SK-N-DZ (cell line): ENCODE measurements around the gene IFI27L2. TPM values are rescaled to one million over a fixed set of nuclear protein-coding genes. Genes with fewer than 3 reads are reported as not detected.
"Not testable (repeated sequence)": the region's sequence is repeated elsewhere in the genome, so short reads cannot be mapped to it uniquely, and the experiment has no call there.

Experiments used
- DNase-seq: peaks from one replicate; pipeline ENCODE4 v3.0.0-alpha.2; 2015; ENCODE audit warnings: low spot score
- polyA plus RNA-seq, 2 experiments: library from polyadenylated mRNA; depleted of rRNA; stranded (reverse); fragments of >200 nt; gene quantifications; 2 replicates each; pipeline ENCODE4 v1.2.3, GENCODE V29; 2014

The IFI27L2 gene, protein sequence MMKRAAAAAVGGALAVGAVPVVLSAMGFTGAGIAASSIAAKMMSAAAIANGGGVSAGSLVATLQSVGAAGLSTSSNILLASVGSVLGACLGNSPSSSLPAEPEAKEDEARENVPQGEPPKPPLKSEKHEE
- polyA plus RNA-seq (2014; cell fraction: cytosol; rRNA removed) = 11.7 and 29.6 TPM in 2 replicates
- 11.0 and 13.2 TPM in 2 replicates for polyA plus RNA-seq (2014; cell fraction: nucleus; rRNA removed)

DNA sequence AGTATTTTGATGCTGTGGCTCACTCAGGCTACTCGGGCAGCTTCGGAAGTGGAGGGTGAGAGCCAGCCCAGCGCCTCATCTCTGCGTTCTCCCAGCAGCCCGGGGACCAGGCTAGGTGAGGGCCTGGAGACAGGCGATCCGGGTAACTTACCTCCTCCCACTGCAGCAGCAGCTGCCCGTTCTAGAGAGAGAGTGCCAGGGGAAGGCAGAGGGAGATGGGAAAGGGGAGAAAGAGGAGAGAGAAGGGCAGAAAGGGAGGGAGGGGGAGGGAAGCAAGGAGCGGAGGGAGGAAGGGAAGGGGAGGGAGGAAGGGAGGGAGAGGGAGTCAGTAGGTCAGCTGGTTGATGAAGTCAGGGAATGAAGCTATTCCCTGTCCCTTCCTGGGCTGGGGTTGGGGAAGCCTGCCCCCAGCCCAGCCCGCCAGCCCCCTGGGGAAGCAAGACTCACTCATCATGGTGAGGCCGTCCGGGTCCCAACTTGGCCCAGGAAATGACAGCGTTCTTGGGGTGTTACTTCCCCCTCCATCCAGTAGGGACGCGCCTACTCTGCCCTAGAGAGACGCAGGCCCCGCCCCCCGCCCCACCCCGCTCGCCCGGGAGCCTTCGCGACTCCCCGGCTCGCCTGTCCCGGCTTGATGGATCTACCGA lies at the start of gene IFI27L2:
Gene IFI27L2, minus strand, starts transcription at position 494 of the 647 bp plus-strand sequence. Its CDS starts 40 bp downstream, at position 454.
- peak; percentile 69 for DNase-seq

GRCh38 chr14:94177806-94178205 lies 48.4 kb upstream of the IFI27L2 start:
- DNase-seq = no peak

DNA sequence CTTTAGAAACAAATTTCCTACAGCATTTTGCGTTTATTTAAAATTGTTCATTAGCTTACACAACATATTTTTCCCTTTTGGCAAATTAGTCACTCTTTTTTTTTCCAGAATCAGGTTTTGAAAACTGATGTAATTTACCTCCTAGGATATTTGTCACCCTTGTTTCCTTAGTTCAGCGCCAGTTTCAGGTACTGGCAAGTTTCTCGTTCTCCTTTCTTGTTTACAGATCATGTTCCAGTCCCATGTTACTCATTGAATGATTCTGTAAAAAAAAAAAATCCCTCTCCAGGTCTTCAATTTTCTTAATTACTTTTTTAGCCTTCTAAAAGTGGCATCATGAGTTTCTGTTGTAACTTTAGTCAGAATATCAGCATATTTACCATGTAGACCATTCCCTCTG lies 47.4 kb upstream of the IFI27L2 start:
- no peak for DNase-seq

- no peak for DNase-seq
Observed at GRCh38 chr14:94175747-94176146, 46.3 kb upstream of the IFI27L2 start.

DNA sequence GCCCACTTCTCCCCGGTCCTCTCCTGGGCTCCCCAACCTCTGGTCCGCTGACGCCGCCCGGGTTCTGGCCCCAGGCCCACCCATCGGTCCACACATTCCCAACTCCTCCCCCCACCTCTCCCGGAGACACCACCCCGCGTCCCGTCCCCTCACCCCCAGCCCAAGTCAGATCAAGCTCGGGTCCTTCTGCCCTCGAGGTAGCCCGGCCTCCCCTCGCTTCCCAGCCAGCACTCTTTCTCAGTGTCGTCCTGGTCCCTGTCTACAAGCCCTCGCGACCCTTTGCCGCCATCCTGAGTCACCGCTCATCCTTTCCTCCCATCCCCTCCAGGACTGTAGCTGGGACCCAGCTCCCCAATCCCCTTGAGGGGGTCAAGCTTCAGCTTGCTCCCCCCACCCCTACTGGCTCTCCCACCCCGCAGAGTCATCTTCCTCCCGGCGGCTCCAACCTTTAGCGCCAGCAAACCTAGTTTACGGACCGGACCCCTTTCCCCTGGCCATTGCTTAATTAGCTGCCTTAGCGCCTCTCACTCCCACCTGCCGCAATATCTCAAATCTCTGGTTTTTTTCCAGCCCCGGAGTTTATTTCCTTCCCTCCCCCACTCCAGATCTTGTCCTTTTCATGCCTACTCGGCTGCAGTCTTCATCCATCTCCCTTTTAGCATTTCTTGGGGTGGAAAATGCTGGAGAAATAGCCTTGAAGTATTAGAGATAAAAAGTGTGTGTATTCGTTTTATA lies 45.8 kb upstream of the IFI27L2 start:
- DNase-seq = peak; percentile 12

- DNase-seq = no peak
Observed at GRCh38 chr14:94174604-94175010, 45.2 kb upstream of the IFI27L2 start.

GRCh38 chr14:94173885-94174603 lies 44.6 kb upstream of the IFI27L2 start, which contains the start of gene PPP4R4:
Gene PPP4R4 (plus strand): TSS chr14:94174322. CDS start chr14:94174466, 144 bp downstream.
- peak; percentile 77 for DNase-seq

DNA sequence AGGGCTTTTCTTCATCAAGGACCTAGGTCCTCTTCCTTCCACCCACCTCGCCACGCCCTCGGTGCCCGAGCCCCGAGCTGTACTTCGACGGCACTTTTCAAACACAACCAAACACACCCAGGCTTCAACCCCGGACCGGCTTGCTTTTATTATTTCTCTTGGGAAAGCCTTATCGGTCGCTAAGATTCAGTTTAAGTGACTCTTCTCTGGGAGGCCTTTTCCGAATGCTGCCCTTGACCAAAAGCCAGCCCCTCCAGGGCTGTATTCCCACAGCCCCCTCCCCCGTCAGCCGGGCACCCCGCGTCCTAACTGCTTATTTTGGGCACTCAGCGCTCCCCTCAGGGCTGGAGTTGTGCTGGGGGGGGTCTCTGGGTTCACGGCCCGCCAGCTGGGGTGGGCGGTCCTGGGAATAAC lies 44.1 kb upstream of the IFI27L2 start:
- DNase-seq = no peak

- no peak for DNase-seq
Observed at GRCh38 chr14:94172545-94172944, 43.1 kb upstream of the IFI27L2 start.

GRCh38 chr14:94171208-94171607 lies 41.8 kb upstream of the IFI27L2 start:
- no peak for DNase-seq

DNA sequence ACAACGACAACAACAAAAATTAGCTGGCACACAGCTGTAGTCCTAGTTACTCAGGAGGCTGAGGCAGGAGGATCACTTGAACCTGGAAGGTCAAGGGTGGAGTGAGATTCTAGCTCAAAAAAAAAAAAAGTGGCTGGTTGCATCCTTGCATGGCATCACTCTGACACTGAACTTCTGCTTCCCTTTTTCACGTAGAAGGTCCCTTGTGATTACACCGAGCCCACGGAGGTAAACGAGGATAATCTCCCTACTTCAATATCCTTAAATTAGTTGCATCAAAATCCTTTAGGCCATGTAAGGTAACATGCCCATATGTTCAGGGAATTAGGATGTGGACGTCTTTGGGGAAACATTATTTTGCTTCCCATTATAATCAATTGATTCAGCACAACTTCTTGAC lies 40.7 kb upstream of the IFI27L2 start:
- DNase-seq = no peak

- no peak for DNase-seq
Observed at GRCh38 chr14:94165744-94166143, 36.3 kb upstream of the IFI27L2 start.

- no peak for DNase-seq
Observed at GRCh38 chr14:94164685-94165431, 35.5 kb upstream of the IFI27L2 start.

- DNase-seq = no peak
Observed at GRCh38 chr14:94163796-94164195, 34.4 kb upstream of the IFI27L2 start.

- DNase-seq = no peak
Observed at GRCh38 chr14:94162466-94162865, 33.1 kb upstream of the IFI27L2 start.

DNA sequence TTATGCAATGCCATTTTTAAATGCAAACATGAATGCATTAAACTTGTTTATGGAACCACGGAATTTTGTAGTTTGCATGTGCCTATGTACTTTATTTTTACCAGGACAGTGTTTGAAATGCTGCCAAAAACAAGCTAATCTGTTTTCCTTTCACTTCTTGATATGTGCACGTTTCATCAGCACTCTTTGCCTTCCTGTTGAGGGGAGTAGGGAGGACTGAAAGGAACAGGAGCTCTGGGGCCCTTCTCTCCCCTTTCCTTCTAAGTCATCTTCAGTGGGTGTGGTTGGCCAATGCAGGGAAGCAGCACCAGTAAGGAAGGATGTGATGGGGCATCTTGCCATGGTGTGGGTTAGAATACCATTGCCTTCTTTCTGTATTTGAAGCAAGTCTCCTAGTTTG lies 32.6 kb upstream of the IFI27L2 start:
- no peak for DNase-seq

- DNase-seq = no peak
Observed at GRCh38 chr14:94161058-94161457, 31.7 kb upstream of the IFI27L2 start.

DNA sequence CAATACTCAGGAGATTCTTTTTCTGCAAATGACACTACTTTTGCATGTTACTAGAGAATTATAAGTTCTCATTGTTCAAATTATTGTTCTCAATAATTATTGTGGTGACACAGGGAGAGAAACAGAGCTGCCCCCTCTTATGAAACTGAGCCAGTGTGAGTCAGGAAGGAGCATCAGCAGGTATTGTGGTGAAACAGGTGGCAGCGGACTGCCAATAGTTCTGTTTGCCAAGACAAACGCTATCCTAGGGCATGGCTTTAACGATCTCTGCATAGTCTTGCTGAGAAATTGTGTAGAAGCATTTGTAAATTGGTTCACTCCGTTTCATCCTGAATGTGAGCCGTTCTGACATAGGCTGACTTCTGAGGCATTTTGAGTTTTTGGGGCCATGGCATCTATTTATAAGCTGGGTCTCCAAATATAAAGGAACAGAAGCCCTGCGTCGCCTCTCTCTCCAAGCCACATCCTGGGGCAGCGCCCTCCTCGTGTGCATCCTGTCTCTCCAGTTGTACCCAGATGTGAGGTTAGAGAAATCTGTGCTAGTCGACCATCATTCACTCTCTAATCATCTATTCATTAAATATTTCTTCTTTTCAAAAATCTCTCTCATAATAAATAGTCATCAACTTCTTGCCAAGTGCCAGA lies 29.0 kb upstream of the IFI27L2 start:
- no peak for DNase-seq

GRCh38 chr14:94157197-94157596 lies 27.8 kb upstream of the IFI27L2 start:
- no peak for DNase-seq

DNA sequence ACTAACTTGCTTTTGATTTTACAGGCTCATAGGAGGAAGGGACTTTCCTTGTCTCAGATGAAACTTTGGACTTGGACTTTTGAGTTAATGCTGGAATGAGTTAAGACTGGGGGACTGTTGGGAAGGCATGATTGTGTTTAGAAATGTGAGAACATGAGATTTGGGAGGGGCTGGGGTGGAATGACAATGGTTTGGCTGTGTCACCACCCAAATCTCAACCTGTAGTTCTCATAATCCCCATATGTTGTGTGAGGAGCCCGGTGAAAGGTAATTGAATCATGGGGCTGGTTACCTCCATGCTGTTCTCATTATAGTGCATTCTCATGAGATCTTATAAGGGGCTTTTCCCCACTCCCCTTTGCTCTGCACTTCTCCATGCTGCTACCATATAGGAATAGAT lies 26.7 kb upstream of the IFI27L2 start:
- DNase-seq = not testable (repeated sequence)
